ENCODE results near the gene GABRB1. TPM values are rescaled to one million over a fixed set of nuclear protein-coding genes. Genes with fewer than 3 reads are reported as not detected.
A peak's percentile ranks its signal among the peaks of the same experiment; 100 is the strongest.

GABRB1 gene
- total RNA-seq, 2 experiments from 2014 or later, result not detected

- Mint-ChIP-seq H3K4me1 (ENCODE audit: low read depth) (no peaks in the 10 kb centered on the region), H3K36me3 (ENCODE audit: low read depth) (no peaks in the 10 kb centered on the region), H3K4me3 (no peak overlapping the region), H3K27ac (no peak overlapping the region), H3K9me3 (no peaks in the 10 kb centered on the region), H3K27me3 (peaks cover 4% of the 10 kb centered on the region)
- ChIA-PET POLR2A (no interaction called here), CTCF (no interaction called here)
- intact Hi-C loops (cut with micrococcal nuclease), result no loop called here
- DNase-seq (no peak), ATAC-seq (no peak)
- TF ChIP-seq CTCF (IDR thresholded peaks at IDR 0.05), result no peak
Measured at GRCh38 chr4:47068986-47069385, 37.6 kb downstream of the GABRB1 start.

GRCh38 chr4:47071901-47072341, 40.6 kb downstream of the GABRB1 start:
- Mint-ChIP-seq H3K27ac (no peak overlapping the region), H3K4me1 (ENCODE audit: low read depth) (no peaks in the 10 kb centered on the region)
- POLR2A ChIA-PET, result no interaction called here

GRCh38 chr4:47073647-47074046, 42.3 kb downstream of the GABRB1 start:
- Mint-ChIP-seq H3K9me3 (no peaks in the 10 kb centered on the region), H3K36me3 (ENCODE audit: low read depth) (no peaks in the 10 kb centered on the region), H3K27ac (no peak overlapping the region), H3K4me1 (ENCODE audit: low read depth) (no peaks in the 10 kb centered on the region), H3K27me3 (peaks cover 3% of the 10 kb centered on the region), H3K4me3 (no peak overlapping the region)
- DNase-seq (no peak), ATAC-seq (no peak)
- POLR2A ChIA-PET, result no interaction called here
- intact Hi-C loops (cut with micrococcal nuclease), result no loop called here
- CTCF ChIA-PET, result no interaction called here
- no peak for TF ChIP-seq CTCF (IDR thresholded peaks at IDR 0.05)

More at GRCh38 chr4:47071901-47072341, 40.6 kb downstream of the GABRB1 start:
- peak; percentile 30 for ATAC-seq
- H3K27me3 Mint-ChIP-seq, result peaks cover 4% of the 10 kb centered on the region
- TF ChIP-seq CTCF (IDR thresholded peaks at IDR 0.05), result no peak
- no peaks in the 10 kb centered on the region for H3K36me3 Mint-ChIP-seq (ENCODE audit: low read depth)
- H3K4me3 Mint-ChIP-seq, result no peak overlapping the region
- H3K9me3 Mint-ChIP-seq, result no peaks in the 10 kb centered on the region
- no peak for DNase-seq
- intact Hi-C loops (cut with micrococcal nuclease), result no loop called here
- CTCF ChIA-PET, result no interaction called here

- intact Hi-C loops (cut with micrococcal nuclease), result no loop called here
- POLR2A ChIA-PET, result no interaction called here
- H3K4me3 Mint-ChIP-seq, result no peak overlapping the region
Measured at GRCh38 chr4:47074816-47075215, 43.4 kb downstream of the GABRB1 start.

GRCh38 chr4:47075262-47075661, 43.9 kb downstream of the GABRB1 start:
- no peak for DNase-seq
- no peak for TF ChIP-seq CTCF (IDR thresholded peaks at IDR 0.05)
- no peak overlapping the region for H3K4me3 Mint-ChIP-seq
- intact Hi-C loops (cut with micrococcal nuclease), result no loop called here
- no peaks in the 10 kb centered on the region for H3K9me3 Mint-ChIP-seq
- no peak overlapping the region for H3K27ac Mint-ChIP-seq
- H3K36me3 Mint-ChIP-seq (ENCODE audit: low read depth), result no peaks in the 10 kb centered on the region
- H3K4me1 Mint-ChIP-seq (ENCODE audit: low read depth), result no peaks in the 10 kb centered on the region
- CTCF ChIA-PET, result interaction anchor here (1.1 kb wide), 1 partner anchor 47 kb away, joined by 4 read pairs; no protein-coding TSS in a partner anchor
- ATAC-seq, result no peak
- peaks cover 1% of the 10 kb centered on the region for H3K27me3 Mint-ChIP-seq
- POLR2A ChIA-PET, result no interaction called here

More at GRCh38 chr4:47074816-47075215, 43.4 kb downstream of the GABRB1 start:
- Mint-ChIP-seq H3K36me3 (ENCODE audit: low read depth) (no peaks in the 10 kb centered on the region), H3K27ac (no peak overlapping the region), H3K4me1 (ENCODE audit: low read depth) (no peaks in the 10 kb centered on the region), H3K27me3 (peaks cover 1% of the 10 kb centered on the region), H3K9me3 (no peaks in the 10 kb centered on the region)
- CTCF ChIA-PET, result interaction anchor here (0.6 kb wide), 1 partner anchor 17 kb away, joined by 3 read pairs; no protein-coding TSS in a partner anchor
- no peak for ATAC-seq
- DNase-seq, result no peak
- TF ChIP-seq CTCF (IDR thresholded peaks at IDR 0.05), result no peak
